Suprapubic skin (tissue), 3 donors: ENCODE results near the gene LAT.

ENCODE experiments used
- POLR2AphosphoS5 ChIP-seq, 3 donors: sonication (generic); formaldehyde crosslinking; IDR thresholded peaks; one replicate each; pipeline ENCODE4 v1.6.1; 2017; ENCODE audit warnings: antibody characterized with exemption in 3 of 3
- TF ChIP-seq, protein P1 (sequence below), 2 donors: fragments of 200-600 bp in 1 of 2; fragments of 450-650 bp in 1 of 2; sonication (generic) in 1 of 2; IDR thresholded peaks; one replicate each; pipeline ENCODE4 v1.5.1; 2016 to 2019; ENCODE audit warnings: antibody characterized with exemption in 2 of 2, mild to moderate bottlenecking in 1 of 2, moderate library complexity in 1 of 2

DNA sequence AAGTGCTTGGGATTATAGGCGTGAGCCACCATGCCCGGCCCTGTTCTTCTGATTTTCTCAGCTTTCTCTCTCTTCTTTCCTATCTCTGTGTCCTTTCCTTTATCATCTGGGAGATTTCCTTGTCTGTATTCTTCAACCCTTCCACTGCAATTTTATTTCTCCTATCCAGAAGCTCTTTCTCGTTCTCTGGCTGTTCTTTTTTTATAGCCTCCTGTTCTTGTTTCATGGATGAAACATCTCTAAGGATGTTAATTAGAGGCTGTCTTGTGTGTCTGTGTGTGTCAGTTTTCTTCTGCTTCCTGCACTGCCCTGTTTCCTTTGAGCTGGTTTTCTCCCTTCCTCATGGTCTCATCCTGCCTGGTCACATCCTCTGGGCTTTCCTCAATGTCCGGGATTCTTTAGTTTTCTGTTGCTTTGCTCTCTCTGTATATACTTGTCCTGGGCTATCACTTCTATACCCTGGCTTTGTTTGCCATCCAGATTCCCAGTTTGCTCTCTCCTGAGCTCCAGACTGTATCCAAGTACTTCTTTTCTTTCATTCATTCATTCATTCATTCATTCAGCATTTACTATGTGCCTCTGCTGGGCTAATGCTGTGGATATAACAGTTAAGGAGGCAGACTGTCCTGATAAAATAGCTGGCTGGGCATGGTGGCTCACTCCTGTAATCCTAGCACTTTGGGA is 2.5 kb downstream of the LAT start:
- TF ChIP-seq POLR2AphosphoS5 (IDR thresholded peaks at IDR 0.05): no peak
- TF ChIP-seq, protein P1, sequence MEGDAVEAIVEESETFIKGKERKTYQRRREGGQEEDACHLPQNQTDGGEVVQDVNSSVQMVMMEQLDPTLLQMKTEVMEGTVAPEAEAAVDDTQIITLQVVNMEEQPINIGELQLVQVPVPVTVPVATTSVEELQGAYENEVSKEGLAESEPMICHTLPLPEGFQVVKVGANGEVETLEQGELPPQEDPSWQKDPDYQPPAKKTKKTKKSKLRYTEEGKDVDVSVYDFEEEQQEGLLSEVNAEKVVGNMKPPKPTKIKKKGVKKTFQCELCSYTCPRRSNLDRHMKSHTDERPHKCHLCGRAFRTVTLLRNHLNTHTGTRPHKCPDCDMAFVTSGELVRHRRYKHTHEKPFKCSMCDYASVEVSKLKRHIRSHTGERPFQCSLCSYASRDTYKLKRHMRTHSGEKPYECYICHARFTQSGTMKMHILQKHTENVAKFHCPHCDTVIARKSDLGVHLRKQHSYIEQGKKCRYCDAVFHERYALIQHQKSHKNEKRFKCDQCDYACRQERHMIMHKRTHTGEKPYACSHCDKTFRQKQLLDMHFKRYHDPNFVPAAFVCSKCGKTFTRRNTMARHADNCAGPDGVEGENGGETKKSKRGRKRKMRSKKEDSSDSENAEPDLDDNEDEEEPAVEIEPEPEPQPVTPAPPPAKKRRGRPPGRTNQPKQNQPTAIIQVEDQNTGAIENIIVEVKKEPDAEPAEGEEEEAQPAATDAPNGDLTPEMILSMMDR (IDR thresholded peaks at IDR 0.05): no peak
